WTC11 (cell line): Measurements from ENCODE around the gene SVIP. TPM values are rescaled to one million over a fixed set of nuclear protein-coding genes. Genes with fewer than 3 reads are reported as not detected.

Source experiments
- ATAC-seq: fragments of 200-7000 bp; cut with Tn5 transposase; 2 replicates; pipeline ENCODE4 v1.10.0; 2021; ENCODE audit warnings: mild to moderate bottlenecking, moderate library complexity
- CTCF ChIA-PET: fragments of 300-600 bp; sonication (Branson Sonifier 250); formaldehyde crosslinking; loops from one replicate; lab custom pipeline; 2021; ENCODE audit warnings: antibody characterized with exemption; lab: Charles Lee
- POLR2A ChIA-PET: fragments of 350-600 bp; sonication (Branson Sonifier 250); formaldehyde crosslinking; loops from one replicate; lab custom pipeline; 2021; ENCODE audit warnings: antibody characterized with exemption; lab: Charles Lee
- DNase-seq: peaks from one replicate; pipeline ENCODE4 v3.0.0; 2021; ENCODE audit warnings: low spot score
- H3K27ac Mint-ChIP-seq: 2 replicates; pipeline ENCODE4 v1.8.0; 2021; ENCODE audit warnings: mixed read lengths
- H3K27me3 Mint-ChIP-seq: 2 replicates; pipeline ENCODE4 v1.8.0; 2021; ENCODE audit warnings: low read depth, mild to moderate bottlenecking, moderate library complexity, mixed read lengths
- H3K36me3 Mint-ChIP-seq: 2 replicates; pipeline ENCODE4 v1.8.0; 2021; ENCODE audit warnings: mixed read lengths
- H3K4me1 Mint-ChIP-seq: 2 replicates; pipeline ENCODE4 v1.8.0; 2022; ENCODE audit warnings: mixed read lengths
- H3K4me3 Mint-ChIP-seq: 2 replicates; pipeline ENCODE4 v1.8.0; 2021; ENCODE audit warnings: mild to moderate bottlenecking, moderate library complexity, mixed read lengths
- H3K9me3 Mint-ChIP-seq: 2 replicates; pipeline ENCODE4 v1.8.0; 2021; ENCODE audit warnings: mixed read lengths
- AFF4 ChIP-seq: sonication (generic); formaldehyde crosslinking; IDR thresholded peaks from 2 replicates; pipeline ENCODE4 v1.8.1; 2023; ENCODE audit warnings: mild to moderate bottlenecking, missing genetic modification reagents, borderline replicate concordance
- ATF1 ChIP-seq: sonication (generic); formaldehyde crosslinking; IDR thresholded peaks from 2 replicates; pipeline ENCODE4 v1.8.1; 2023; ENCODE audit warnings: mild to moderate bottlenecking, moderate library complexity, missing genetic modification reagents
- E2F4 ChIP-seq: sonication (generic); formaldehyde crosslinking; IDR thresholded peaks from 2 replicates; pipeline ENCODE4 v1.8.1; 2022; ENCODE audit warnings: low read depth, mild to moderate bottlenecking, moderate library complexity, missing genetic modification reagents, borderline replicate concordance
- ELF4 ChIP-seq: sonication (generic); formaldehyde crosslinking; IDR thresholded peaks from 2 replicates; pipeline ENCODE4 v1.8.1; 2022; ENCODE audit warnings: low read depth, mild to moderate bottlenecking, moderate library complexity, missing genetic modification reagents
- GABPB1 ChIP-seq: sonication (generic); formaldehyde crosslinking; IDR thresholded peaks from 2 replicates; pipeline ENCODE4 v1.8.1; 2023; ENCODE audit warnings: mild to moderate bottlenecking, missing genetic modification reagents
- HMGA2 ChIP-seq: fragments of 250-450 bp; sonication (Bioruptor Pico); IDR thresholded peaks from 2 replicates; pipeline ENCODE4 v1.4.0; 2021; ENCODE audit warnings: mild to moderate bottlenecking, moderate library complexity
- KAT7 ChIP-seq: sonication (generic); formaldehyde crosslinking; IDR thresholded peaks from 2 replicates; pipeline ENCODE4 v1.8.1; 2023; ENCODE audit warnings: missing genetic modification reagents, mild to moderate bottlenecking, borderline replicate concordance
- PRRX2 ChIP-seq: fragments of 250-450 bp; sonication (Bioruptor Pico); IDR thresholded peaks from 2 replicates; pipeline ENCODE4 v1.8.0; 2021; ENCODE audit warnings: mild to moderate bottlenecking
- SMAD3 ChIP-seq: sonication (generic); formaldehyde crosslinking; IDR thresholded peaks from 2 replicates; pipeline ENCODE4 v1.8.0; 2022; ENCODE audit warnings: missing genetic modification reagents, mild to moderate bottlenecking, borderline replicate concordance
- SP1 ChIP-seq: sonication (generic); formaldehyde crosslinking; conservative IDR thresholded peaks from 2 replicates; pipeline ENCODE4 v1.8.1; 2022; ENCODE audit warnings: missing genetic modification reagents
- TEAD4 ChIP-seq: sonication (generic); formaldehyde crosslinking; IDR thresholded peaks from 2 replicates; pipeline ENCODE4 v1.8.0; 2022; ENCODE audit warnings: mild to moderate bottlenecking, missing genetic modification reagents
- TP53 ChIP-seq: sonication (generic); formaldehyde crosslinking; IDR thresholded peaks from 2 replicates; pipeline ENCODE4 v1.8.1; 2023; ENCODE audit warnings: mild to moderate bottlenecking, missing genetic modification reagents
- ZNF219 ChIP-seq: sonication (generic); formaldehyde crosslinking; IDR thresholded peaks from 2 replicates; pipeline ENCODE4 v1.8.0; 2023; ENCODE audit warnings: missing genetic modification reagents, mild to moderate bottlenecking, borderline replicate concordance
- ZNF263 ChIP-seq: sonication (generic); formaldehyde crosslinking; IDR thresholded peaks from 2 replicates; pipeline ENCODE4 v1.8.1; 2022; ENCODE audit warnings: low read depth, mild to moderate bottlenecking, moderate library complexity, missing genetic modification reagents
- total RNA-seq: library from RNA; stranded (reverse); gene quantifications from 3 replicates; pipeline ENCODE4 v1.2.3, GENCODE V29; 2021
- TF ChIP-seq, protein P1 (sequence below): sonication (generic); formaldehyde crosslinking; IDR thresholded peaks from 2 replicates; pipeline ENCODE4 v1.8.1; 2022; ENCODE audit warnings: mild to moderate bottlenecking, missing genetic modification reagents, moderate library complexity, borderline replicate concordance
- TF ChIP-seq, protein P2 (sequence below): fragments of 250-450 bp; sonication (Bioruptor Pico); IDR thresholded peaks from 2 replicates; pipeline ENCODE4 v1.9.0; 2021; ENCODE audit warnings: mild to moderate bottlenecking
- TF ChIP-seq, protein P3 (sequence below): fragments of 250-450 bp; sonication (Bioruptor Pico); IDR thresholded peaks from 2 replicates; pipeline ENCODE4 v1.9.0; 2021; ENCODE audit warnings: moderate library complexity, mild to moderate bottlenecking, inconsistent platforms, borderline replicate concordance
- TF ChIP-seq, protein P4 (sequence below): sonication (generic); formaldehyde crosslinking; IDR thresholded peaks from 2 replicates; pipeline ENCODE4 v1.8.0; 2022; ENCODE audit warnings: missing genetic modification reagents
- TF ChIP-seq, protein P5 (sequence below): sonication (generic); formaldehyde crosslinking; IDR thresholded peaks from 2 replicates; pipeline ENCODE4 v1.8.0; 2023; ENCODE audit warnings: mild to moderate bottlenecking, missing genetic modification reagents

The SVIP gene
- total RNA-seq, 1 experiment from 2014 or later = 9.1 TPM

- peaks cover 8% of the 10 kb centered on the region for H3K4me1 Mint-ChIP-seq
- DNase-seq = no peak
- TF ChIP-seq TP53 (CRISPR knock-in tag) = no peak
- TF ChIP-seq, protein P1, sequence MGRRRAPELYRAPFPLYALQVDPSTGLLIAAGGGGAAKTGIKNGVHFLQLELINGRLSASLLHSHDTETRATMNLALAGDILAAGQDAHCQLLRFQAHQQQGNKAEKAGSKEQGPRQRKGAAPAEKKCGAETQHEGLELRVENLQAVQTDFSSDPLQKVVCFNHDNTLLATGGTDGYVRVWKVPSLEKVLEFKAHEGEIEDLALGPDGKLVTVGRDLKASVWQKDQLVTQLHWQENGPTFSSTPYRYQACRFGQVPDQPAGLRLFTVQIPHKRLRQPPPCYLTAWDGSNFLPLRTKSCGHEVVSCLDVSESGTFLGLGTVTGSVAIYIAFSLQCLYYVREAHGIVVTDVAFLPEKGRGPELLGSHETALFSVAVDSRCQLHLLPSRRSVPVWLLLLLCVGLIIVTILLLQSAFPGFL (CRISPR knock-in tag) = no peak
- no peak for TF ChIP-seq ELF4 (CRISPR knock-in tag)
- no peak for TF ChIP-seq PRRX2 (CRISPR knock-in tag)
- no peak for TF ChIP-seq KAT7 (CRISPR knock-in tag)
- TF ChIP-seq E2F4 = no peak
- TF ChIP-seq, protein P2, sequence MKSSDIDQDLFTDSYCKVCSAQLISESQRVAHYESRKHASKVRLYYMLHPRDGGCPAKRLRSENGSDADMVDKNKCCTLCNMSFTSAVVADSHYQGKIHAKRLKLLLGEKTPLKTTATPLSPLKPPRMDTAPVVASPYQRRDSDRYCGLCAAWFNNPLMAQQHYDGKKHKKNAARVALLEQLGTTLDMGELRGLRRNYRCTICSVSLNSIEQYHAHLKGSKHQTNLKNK (CRISPR knock-in tag) = no peak
- no peak for TF ChIP-seq AFF4
- TF ChIP-seq ZNF263 = no peak
- TF ChIP-seq ATF1 (CRISPR knock-in tag) = no peak
- no peak for TF ChIP-seq SMAD3 (CRISPR knock-in tag)
- TF ChIP-seq, all 79 proteins: peak for 0
- CTCF ChIA-PET = no interaction called here
- no peak overlapping the region for H3K4me3 Mint-ChIP-seq
- POLR2A ChIA-PET = no interaction called here
- H3K27ac Mint-ChIP-seq = no peak overlapping the region
- no peak for ATAC-seq
- H3K27me3 Mint-ChIP-seq = no peaks in the 10 kb centered on the region
- H3K9me3 Mint-ChIP-seq = peaks cover 14% of the 10 kb centered on the region
- peaks cover 9% of the 10 kb centered on the region for H3K36me3 Mint-ChIP-seq
Measured at GRCh38 chr11:22809893-22810292, 19.7 kb downstream of the SVIP start.

- ChIA-PET POLR2A (no interaction called here), CTCF (no interaction called here)
- no peak overlapping the region for H3K27ac Mint-ChIP-seq
- peaks cover 14% of the 10 kb centered on the region for H3K9me3 Mint-ChIP-seq
- H3K27me3 Mint-ChIP-seq = no peaks in the 10 kb centered on the region
- TF ChIP-seq, protein P3, sequence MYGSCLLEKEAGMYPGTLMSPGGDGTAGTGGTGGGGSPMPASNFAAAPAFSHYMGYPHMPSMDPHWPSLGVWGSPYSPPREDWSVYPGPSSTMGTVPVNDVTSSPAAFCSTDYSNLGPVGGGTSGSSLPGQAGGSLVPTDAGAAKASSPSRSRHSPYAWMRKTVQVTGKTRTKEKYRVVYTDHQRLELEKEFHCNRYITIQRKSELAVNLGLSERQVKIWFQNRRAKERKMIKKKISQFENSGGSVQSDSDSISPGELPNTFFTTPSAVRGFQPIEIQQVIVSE = no peak
- TF ChIP-seq GABPB1 (no peak), HMGA2 (no peak), SP1 (CRISPR knock-in tag) (no peak), TEAD4 (CRISPR knock-in tag) (no peak), ZNF219 (CRISPR knock-in tag) (no peak)
- TF ChIP-seq, protein P2 (CRISPR knock-in tag) = no peak
- TF ChIP-seq, protein P4, sequence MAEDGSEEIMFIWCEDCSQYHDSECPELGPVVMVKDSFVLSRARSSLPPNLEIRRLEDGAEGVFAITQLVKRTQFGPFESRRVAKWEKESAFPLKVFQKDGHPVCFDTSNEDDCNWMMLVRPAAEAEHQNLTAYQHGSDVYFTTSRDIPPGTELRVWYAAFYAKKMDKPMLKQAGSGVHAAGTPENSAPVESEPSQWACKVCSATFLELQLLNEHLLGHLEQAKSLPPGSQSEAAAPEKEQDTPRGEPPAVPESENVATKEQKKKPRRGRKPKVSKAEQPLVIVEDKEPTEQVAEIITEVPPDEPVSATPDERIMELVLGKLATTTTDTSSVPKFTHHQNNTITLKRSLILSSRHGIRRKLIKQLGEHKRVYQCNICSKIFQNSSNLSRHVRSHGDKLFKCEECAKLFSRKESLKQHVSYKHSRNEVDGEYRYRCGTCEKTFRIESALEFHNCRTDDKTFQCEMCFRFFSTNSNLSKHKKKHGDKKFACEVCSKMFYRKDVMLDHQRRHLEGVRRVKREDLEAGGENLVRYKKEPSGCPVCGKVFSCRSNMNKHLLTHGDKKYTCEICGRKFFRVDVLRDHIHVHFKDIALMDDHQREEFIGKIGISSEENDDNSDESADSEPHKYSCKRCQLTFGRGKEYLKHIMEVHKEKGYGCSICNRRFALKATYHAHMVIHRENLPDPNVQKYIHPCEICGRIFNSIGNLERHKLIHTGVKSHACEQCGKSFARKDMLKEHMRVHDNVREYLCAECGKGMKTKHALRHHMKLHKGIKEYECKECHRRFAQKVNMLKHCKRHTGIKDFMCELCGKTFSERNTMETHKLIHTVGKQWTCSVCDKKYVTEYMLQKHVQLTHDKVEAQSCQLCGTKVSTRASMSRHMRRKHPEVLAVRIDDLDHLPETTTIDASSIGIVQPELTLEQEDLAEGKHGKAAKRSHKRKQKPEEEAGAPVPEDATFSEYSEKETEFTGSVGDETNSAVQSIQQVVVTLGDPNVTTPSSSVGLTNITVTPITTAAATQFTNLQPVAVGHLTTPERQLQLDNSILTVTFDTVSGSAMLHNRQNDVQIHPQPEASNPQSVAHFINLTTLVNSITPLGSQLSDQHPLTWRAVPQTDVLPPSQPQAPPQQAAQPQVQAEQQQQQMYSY (CRISPR knock-in tag) = no peak
- TF ChIP-seq, protein P5, sequence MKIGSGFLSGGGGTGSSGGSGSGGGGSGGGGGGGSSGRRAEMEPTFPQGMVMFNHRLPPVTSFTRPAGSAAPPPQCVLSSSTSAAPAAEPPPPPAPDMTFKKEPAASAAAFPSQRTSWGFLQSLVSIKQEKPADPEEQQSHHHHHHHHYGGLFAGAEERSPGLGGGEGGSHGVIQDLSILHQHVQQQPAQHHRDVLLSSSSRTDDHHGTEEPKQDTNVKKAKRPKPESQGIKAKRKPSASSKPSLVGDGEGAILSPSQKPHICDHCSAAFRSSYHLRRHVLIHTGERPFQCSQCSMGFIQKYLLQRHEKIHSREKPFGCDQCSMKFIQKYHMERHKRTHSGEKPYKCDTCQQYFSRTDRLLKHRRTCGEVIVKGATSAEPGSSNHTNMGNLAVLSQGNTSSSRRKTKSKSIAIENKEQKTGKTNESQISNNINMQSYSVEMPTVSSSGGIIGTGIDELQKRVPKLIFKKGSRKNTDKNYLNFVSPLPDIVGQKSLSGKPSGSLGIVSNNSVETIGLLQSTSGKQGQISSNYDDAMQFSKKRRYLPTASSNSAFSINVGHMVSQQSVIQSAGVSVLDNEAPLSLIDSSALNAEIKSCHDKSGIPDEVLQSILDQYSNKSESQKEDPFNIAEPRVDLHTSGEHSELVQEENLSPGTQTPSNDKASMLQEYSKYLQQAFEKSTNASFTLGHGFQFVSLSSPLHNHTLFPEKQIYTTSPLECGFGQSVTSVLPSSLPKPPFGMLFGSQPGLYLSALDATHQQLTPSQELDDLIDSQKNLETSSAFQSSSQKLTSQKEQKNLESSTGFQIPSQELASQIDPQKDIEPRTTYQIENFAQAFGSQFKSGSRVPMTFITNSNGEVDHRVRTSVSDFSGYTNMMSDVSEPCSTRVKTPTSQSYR (CRISPR knock-in tag) = no peak
- TF ChIP-seq, all 79 proteins: peak for 0
- DNase-seq (no peak), ATAC-seq (no peak)
- peaks cover 9% of the 10 kb centered on the region for H3K36me3 Mint-ChIP-seq
- no peak overlapping the region for H3K4me3 Mint-ChIP-seq
- H3K4me1 Mint-ChIP-seq = peaks cover 8% of the 10 kb centered on the region
Measured at GRCh38 chr11:22808571-22809197, 20.9 kb downstream of the SVIP start.
